ENCODE measurements around the gene BMP8B.
"Not testable (repeated sequence)": the region's sequence is repeated elsewhere in the genome, so short reads cannot be mapped to it uniquely, and the experiment has no call there.

Gene BMP8B

DNA sequence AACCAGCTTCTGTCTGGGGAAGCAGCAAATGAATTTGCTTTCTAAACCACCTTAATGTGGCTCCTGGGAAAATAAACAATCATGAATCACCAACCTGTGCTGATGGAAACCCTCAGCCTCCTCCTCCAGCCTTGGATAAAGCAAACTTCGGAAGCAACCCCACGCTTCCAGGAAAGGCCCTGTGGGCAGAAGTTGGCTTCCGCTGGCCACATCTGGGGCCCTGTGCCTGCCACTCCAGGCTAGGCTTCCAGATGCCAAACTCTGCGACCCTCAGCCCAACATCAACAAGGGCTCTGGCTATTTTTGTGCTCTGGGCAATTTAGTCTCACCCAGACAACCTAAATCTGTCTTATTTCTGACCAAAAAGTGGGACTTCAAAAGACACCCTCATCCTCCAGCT is 11.4 kb downstream of the BMP8B start:
- DNase-seq: no peak

DNA sequence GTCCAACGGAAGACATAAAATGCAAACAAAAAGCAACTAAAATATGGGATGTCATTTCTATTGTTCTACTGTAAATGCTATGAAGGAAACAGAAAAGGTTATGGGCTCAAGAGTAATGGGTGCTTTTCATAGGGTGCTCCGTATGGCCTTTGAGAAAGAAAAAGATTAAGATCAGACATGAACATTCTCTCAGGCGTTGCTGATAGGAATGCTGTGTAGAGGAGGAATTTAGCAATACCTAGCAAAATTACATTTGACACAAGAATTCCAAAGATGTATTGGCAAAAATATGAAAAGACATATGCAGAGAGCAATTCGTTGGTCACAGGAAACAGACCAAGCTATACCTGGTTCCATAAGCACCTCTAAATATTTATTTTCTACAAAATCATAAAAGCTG is 11.8 kb downstream of the BMP8B start:
- no peak for DNase-seq

DNA sequence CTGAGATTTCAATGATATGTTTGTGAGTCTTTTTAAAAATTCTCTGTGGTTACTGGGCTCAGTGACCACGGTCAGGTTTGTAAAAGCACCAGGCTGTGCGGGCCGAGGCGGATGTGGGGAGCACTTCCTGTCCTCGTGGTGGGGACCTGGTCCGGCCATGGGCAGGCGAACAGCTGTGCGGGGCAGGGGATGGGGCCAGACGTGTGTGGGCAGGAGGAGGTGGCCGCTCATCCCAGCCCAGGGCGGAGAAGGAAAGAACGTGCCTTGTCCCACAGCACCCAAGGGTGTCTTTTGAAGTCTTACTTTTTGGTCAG is 12.3 kb downstream of the BMP8B start:
- DNase-seq: no peak

DNA sequence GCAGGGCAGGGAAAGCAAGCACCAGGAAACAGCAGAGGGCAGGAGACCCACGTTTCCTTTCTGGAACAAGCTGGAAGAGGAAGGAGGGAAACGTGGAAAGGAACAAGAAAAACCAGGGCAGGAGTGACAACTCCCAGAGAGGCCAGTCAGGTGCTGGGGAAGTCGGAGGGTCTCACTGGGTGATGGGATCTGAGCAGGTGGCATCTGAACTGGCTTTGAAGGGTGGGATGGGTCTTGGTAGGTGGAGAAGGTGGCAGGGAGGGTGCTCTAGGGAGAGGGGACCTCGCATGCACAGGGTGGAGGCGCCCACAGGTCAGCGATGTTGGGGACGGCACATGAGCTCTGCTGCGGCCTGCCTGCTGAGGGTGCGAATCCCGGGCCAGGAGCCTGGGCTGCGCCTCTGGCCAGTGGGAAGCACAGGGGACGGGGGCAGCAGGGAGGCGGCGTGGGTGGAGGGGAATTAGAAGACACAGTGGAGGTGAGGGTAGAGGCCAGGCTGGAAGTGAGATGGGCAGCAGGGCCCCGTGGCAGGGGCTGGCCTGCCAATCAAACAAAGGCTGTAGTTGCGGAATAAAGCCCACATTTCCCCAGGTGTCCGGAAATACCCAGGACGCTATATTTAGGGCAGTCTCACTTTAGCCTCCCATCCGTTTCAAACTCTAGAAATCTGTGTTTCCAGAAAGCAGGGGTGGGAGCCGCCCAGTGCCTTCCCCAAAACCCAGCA is 12.8 kb downstream of the BMP8B start:
- DNase-seq: not testable (repeated sequence)

DNA sequence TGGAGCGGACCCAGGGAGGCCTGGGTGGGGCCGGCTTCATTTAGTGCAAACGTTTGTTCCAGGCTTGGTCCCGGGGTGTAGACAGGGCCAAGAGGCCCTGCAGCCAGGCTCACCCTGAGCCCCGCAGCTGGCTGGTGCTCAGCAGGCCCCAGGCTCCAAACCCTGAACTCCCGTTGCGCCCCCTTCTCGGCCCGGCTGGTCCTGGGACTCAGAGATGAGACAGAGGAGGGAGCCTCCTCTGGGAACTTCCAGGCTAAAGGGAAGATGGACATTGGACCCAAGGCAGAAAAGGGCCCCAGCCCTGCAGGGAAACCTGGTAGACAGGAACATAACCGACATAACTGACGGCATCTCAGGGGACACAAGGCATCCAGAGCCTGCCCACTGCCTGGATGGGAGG is 13.5 kb downstream of the BMP8B start:
- DNase-seq: not testable (repeated sequence)

DNA sequence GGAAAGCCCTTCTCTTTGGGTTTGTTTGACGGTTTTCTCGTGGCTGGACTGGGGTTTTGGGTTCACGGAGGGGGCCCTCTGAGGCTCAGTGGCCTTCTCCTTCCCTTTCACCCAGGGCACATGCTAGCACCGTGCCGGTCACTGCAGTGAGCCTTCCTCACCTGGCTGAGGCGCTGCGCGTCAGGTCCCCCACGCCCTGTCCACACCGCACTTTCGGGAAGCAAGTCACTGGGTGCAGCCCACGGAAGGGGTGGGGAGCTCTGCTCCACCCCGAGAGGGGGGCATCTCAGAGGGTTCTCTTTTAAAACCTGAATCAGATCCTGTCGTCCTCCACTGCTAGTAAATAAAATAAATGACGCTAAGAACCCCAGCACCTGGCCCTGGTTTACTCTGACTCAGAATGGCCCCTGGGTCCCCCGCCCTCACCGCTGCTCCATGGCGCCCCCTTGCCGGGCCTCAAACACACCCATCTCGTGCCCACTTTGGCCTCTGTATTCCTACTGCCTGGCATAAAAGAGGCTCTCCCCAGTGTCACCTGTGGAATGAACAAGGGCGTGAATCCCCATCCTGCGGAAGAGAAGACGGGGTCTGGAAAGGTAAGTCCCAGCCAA is 15.2 kb downstream of the BMP8B start:
- not testable (repeated sequence) for DNase-seq

DNA sequence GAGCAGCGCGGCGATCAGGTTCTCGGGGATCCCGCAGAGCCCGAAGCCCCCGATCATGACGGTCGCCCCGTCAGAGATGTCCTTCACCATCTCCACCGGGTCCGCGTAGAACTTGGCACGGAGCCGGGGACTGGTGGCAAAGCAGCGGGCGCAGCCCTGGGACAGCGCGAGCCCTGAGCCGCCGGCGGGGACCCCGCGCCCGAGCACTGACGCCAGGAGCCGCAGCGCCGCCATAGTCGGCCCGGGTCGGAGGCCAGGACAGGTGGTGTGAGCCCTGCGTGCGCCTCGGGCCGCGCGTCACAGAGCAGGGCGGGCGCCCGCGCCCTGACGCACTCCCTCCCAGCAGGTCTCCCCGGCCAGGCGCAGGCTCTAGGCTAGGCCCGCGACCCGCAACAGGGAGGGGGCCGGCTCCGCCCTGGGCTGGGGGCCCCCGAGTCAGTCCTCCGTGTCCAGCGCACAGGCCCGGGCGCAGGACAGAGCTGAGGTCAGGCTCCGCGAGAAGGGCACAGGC is 17.6 kb downstream of the BMP8B start, which contains the start of gene OXCT2:
Gene OXCT2, minus strand, starts transcription at position 327 of the 511 bp plus-strand sequence. Its CDS starts 93 bp downstream, at position 234.
- not testable (repeated sequence) for DNase-seq

DNA sequence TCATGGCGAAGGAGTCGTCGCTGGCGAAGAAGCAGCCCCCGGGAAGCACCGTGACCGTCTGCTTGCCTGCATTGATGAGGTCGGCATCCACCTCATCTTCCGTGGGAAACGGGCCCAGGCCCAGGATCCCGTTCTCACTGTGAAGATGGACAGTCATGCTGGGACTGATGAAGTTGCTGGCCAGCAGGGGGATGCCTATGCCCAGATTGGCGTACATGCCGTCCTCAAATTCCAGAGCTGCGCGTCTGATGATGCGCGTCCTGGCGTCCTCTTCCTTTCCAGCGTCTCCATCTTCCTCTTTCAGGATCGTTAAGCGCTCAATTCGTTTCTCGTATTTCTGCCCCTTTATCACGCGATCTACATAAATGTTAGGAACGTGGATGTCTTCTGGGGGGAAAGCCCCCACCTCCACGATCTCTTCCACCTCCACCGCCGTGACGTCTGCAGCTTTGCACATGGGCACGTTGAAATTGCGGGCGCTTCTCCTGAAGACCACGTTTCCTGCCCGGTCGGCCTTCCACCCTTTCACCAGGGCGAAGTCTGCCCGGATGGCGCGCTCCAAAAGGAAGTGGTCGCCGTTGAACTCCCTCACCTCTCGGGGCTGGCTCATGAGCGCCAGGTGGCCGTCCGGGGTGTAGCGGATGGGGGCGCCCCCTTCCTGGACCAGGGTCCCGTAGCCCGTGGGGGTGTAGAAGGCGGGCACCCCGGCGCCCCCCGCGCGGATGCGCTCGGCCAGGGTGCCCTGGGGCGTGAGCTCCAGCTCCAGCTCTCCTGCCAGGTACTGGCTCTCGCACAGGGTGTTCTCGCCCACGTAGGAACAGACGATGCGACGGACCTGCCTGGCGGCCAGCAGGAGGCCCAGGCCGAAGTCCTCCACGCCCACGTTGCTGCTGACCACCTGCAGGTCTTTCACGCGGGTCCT is 18.3 kb downstream of the BMP8B start:
- DNase-seq: not testable (repeated sequence)

DNA sequence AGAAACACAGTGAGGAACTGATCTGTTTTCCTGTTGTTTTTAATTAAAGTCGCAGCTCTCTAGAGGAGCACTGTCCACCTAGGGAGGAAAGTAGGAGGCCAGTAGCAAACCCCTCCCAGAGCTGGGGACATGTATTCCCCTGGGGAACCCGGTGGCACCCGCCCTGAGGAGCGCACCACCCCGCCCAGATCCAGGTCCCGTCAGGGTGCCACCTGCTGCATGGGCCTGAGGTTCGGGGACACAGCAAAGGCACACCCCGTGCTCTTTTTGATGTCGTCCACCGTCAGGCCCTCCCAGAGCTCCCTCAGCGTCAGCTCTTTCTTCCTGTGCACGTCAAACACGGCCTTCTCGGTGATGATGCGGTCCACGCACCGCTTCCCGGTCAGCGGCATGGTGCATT is 19.2 kb downstream of the BMP8B start:
- not testable (repeated sequence) for DNase-seq

DNA sequence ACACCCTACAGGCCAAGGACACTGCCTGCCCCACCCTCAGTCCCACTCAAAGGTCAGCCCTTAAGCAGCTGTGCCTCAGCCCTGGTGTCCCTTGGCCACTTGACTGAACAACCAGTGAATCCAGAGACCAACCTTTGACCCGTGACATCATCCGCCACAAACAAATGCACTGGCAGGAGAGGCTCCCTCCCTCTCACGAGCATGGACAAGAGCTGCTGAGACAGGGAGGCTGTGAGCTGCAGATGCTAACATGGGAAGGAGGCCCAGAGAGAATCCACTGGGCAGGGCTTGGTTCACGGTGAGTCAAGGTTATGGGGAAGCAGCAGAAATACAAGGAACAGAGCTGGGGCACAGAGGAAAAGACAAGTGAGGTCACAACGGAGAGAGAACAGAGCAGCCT is 22.2 kb downstream of the BMP8B start:
- DNase-seq: not testable (repeated sequence)

DNA sequence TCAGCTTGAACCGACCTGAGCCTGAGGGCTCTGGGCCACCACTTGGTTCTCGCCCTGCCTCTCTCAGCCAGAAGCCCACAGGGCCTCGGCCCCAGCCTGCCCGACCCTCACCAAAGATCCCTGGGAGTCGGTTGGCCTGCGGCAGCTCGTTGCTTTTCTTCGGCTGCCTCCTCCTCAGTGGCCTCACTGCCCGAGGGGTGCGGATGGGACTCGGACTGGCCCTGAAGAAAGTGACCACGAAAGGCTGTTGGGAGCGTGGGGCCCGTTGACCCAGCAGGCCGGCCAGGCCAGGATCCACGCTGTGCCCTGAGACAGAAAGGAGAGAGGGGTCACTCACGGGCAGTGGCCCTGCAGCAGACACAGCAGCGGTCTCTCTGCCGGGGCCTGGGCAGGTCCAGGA is 24.2 kb downstream of the BMP8B start:
- DNase-seq: not testable (repeated sequence)

DNA sequence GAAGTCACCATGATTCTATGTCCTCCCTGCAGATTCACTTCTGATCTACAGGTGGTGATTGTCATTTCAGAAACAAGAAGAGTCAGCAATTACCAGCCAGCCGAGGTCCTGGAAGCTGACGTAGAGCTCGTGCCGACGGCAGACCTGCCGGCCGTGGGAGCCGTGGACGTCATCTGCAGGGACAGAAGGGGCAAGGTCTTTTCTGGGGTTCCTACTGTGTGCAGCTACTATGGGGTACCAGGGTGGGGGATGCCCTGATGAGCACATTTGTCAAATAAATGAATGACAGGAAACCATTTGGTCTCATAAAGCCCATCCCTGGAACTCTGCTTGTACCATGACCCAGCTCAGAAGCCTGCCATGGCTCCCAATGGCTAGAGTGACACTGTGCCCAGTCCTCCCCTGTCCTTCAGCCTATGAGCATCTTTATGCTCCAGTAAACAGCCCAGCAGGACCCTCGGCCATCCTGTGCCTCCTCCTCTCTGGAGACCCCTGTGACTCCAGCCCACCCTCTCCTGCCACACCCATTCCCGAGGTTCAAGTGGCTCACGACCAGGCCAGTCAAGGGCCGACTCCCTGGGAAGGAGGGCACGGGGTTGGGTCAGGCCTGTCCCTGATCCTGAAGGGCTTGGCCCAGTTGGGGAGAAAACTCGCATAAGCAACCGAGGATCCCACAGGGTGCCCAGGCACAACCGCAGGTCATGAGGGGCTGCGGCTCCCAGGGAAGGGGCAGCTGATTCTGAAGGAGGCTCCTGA is 24.9 kb downstream of the BMP8B start:
- not testable (repeated sequence) for DNase-seq

DNA sequence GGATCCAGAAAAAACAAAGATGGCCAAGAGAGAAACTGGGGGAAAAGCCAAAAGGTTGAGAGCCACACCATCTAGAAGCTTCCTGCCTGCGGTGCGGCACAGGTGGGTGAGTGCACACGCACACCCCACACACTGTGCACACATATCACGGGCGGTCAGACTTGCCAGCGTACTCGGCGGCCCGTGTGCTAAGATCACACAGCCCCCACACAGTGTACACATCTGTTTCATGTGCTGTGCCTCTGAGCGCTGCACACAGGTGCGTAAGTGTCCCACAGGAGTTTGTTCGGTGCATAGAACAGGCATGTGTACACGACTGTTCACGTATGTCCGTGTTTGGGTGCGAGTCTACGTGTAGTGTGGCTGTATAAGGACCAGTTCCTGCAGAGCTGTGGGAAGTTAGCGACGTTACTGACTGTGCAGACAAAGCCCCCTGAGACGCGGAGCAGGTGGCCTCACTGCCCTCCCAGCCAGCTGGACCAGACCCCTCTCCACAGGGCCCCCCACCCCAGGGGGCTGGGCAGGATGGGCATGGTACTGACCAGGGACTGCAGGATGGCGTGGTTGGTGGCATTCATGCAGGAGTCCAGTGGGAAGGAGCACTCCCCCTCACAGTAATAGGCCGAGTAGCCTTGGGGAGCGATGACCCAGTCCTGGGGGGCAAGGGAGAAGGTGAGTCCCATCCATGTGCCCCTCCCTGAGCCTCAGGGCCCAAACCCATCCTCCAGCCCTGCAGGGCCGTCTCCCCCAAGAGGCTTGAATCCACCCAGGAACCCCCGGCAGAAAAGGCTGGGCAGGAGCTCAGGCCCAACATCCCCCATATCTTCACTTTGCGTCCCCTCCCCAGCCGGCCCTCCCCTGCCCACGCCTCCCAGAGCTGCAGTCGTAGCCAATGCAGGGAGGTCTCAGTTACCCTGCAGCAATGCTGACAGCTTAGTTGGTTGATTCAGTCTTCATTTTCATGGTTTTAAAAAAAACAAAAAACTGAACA is 25.8 kb downstream of the BMP8B start:
- no peak for DNase-seq

DNA sequence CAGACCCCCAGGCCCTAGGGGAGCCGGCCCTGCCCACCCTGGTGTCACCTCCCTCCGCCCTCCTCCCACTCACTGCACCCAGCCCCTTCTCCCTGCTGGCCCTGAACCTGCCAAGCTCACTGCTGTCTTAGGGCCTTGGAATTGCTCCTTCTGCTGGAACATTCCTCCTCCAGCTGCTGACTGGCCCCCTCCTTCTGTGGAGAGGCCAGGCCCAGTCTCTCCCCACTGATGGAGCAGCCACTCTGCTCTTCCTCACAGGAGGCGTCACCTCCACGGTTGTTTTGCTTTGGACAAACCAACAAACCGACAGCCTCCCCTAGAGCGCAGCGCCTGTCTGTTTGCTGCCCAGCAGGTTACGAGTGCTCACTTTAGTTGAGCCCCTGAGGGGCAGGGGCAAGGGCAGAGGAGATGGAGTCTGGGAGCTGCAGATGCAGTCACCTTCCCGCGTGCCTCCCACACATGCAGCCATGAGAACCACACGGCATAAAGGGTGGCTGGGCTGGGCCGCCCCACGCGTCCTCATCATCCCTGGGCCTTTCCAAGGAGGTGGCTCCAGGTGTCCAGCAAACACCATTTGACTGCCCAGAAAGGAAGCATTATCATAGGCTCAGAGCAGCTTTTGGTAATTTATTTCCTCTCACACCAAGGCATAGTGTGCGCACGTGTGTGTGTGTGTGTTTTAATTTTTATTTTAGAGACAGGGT is 27.0 kb downstream of the BMP8B start:
- DNase-seq: no peak

DNA sequence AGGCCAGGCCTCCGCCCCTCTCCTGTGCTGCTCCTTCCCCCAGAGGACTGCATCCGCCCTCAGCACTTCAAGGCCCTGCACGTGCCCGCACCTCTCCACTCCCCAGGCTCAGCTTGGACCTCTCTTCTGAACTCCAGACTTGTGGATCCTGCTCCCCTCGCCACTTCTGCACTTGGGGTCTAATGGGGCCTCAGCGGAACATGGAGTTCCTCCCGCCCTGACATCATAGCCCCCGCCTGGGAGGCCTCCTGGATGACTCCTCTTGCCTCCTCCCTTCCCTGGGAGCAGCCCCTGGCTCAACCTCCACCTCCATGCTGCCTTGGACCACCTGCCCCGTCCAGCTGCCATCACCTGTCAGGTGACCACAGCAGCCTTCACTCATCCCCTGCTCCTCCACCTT is 27.6 kb downstream of the BMP8B start:
- DNase-seq: no peak

DNA sequence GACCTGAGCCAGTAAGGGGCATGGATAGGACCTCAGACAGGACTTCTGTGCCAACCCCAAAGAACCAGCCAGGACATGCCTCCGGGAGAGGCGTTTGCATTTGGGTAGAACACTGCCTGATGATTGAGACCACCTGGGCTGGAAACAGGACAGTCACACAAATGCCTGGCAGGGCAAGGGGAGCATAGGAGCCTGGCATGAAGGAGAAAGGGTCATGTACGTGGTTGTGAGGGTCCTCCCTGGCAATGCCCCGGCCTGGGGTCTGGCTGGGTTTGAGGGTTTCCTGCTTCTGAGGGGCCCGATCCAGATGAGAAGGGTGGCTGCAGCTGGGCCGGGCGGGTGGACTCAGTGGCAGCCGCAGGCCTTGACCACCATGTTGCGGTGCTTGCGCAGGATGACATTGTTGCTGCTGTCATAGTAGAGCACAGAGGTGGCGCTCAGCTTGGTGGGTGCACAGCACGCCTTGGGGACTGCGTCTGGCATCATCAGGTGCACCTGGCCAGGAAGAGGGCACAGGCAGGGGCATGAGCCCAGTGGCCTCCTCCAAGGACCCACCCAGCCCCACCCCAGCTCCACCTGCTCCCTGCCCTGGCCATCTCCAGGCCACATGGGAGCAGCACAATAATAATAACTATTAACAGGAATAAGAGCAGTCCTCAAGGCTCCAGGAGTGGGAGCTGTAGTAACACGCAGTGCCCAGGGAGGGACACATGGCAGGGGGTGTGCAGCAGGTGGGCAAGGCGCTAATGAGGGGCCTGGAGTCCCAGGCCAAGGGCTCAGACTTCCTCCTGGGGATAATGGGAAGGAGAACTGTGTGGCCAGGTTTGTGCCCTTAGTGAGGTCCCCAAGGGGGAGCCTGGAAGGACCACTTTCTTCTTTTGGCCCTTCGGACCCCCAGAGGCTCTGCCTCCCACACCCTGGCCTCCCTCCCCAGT is 28.3 kb downstream of the BMP8B start:
- no peak for DNase-seq

DNA sequence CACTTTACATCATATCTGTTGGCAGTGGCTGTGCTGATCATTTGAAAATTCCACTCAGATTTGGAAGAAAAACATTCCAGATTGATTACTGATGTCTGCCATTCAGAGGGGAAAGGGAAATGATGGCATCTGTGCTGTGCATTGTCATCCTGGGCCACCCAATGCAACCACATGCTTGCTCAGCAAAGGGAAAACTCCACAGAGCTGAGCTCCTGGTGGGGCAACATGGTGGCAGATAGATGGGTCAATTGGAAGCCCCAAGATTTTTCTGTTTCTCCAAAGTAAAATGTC is 29.3 kb downstream of the BMP8B start:
- no peak for DNase-seq

DNA sequence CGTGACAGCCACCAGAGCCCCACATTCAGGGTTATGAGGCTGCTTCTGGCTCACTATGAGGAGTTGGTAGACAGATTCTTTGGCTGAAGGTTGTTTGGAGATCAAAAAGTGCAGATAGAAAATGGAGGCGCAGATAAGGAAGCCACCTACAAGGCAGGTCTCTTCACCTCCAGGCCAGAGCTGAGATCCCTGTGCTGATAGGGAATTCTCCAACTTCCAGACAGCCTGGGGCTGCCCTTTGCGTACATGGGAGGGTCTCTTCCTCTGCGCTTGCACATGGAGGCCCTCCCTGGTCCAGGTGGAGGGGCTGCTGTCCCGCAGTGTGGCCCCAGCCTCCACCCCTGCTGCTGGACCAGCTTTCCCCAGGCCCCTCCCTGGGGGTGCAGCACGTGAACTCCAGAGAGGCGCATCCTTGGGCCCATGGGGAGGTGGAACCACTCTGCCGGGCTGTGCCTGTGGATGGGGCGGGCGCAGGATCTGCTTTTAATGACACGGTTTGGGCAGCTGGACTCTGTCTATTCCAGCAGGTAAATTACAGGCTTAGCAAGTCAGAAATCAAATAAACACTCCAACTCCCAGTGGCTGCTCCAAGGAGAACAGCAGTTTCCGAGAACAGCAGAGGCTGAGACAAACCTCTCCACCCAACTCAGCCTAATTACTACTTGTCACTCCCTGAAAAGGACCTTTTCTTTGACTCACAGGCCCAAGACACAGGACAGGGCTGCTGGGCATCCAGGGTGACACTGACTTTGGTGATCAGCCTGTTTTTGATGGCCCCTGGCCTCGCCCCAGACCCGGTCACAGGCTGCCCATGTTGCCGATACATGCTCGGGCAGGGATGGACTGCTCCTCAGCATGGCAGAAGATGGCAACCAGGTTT is 29.9 kb downstream of the BMP8B start:
- no peak for DNase-seq

DNA sequence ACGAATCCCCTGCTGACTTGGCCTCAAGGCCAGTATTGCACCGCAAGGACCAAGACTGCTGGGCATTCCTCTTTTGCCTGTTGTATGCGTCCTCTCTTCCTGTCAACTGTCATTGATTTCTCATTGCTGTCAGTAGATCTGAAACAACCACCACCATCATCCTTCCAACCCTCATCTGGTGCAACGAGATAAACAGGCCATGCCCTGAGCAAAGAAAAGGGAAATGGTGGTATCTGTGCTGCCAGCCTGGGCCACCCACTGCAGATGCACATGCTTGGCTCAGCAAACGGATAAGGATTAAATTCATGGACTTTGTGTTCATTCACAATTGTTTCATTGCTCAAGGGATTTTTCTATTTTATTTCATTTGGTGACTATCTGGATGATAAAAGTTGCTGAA is 31.2 kb downstream of the BMP8B start:
- DNase-seq: no peak

Measured in NCI-H1694 (cell line).